Gastroesophageal sphincter (tissue), 4 donors: ENCODE data around the gene PTPN3. TPM values are rescaled to one million over a fixed set of nuclear protein-coding genes. Genes with fewer than 3 reads are reported as not detected.
"Not testable (repeated sequence)": the region's sequence is repeated elsewhere in the genome, so short reads cannot be mapped to it uniquely, and the experiment has no call there.

ENCODE experiments used
- ATAC-seq: fragments of 150-250 bp; one replicate; pipeline ENCODE4 v1.9.1; 2016; ENCODE audit warnings: mild to moderate bottlenecking, moderate library complexity
- H3K27ac ChIP-seq, 4 donors: fragments of 200-600 bp; sonication (generic) in 3 of 4; 1 replicate in 3 of 4; 2 replicates in 1 of 4; pipeline ENCODE4 v1.5.1; 2016 to 2019
- H3K27me3 ChIP-seq: fragments of 200-600 bp; sonication (generic); one replicate; pipeline ENCODE4 v1.5.1; 2019
- H3K36me3 ChIP-seq, 2 donors: fragments of 200-600 bp; sonication (generic); one replicate each; pipeline ENCODE4 v1.5.1; 2019; ENCODE audit warnings: control low read depth in 1 of 2
- H3K4me1 ChIP-seq, 3 donors: fragments of 200-600 bp; sonication (generic); 1 replicate in 2 of 3; 2 replicates in 1 of 3; pipeline ENCODE4 v1.5.1; 2016 to 2019; ENCODE audit warnings: control low read depth in 2 of 3
- H3K4me3 ChIP-seq, 2 donors: fragments of 200-600 bp; sonication (generic); one replicate each; pipeline ENCODE4 v1.5.1; 2019; ENCODE audit warnings: mild to moderate bottlenecking in 1 of 2, moderate library complexity in 1 of 2
- H3K9me3 ChIP-seq, 3 donors: fragments of 200-600 bp; sonication (generic); one replicate each; pipeline ENCODE4 v1.5.1; 2017 to 2019; ENCODE audit warnings: control low read depth in 2 of 3
- CTCF ChIP-seq, 4 experiments: fragments of 200-600 bp in 2 of 4; fragments of 450-650 bp in 2 of 4; sonication (generic) in 1 of 4; IDR thresholded peaks; one replicate each; pipeline ENCODE4 v1.5.1; 2017 to 2019; ENCODE audit warnings: antibody characterized with exemption in 4 of 4, mild to moderate bottlenecking in 2 of 4, moderate library complexity in 2 of 4
- EP300 ChIP-seq: sonication (generic); formaldehyde crosslinking; IDR thresholded peaks from one replicate; pipeline ENCODE4 v1.6.1; 2017; ENCODE audit warnings: antibody characterized with exemption, mild to moderate bottlenecking
- POLR2A ChIP-seq, 2 donors: fragments of 450-650 bp; IDR thresholded peaks; one replicate each; pipeline ENCODE4 v1.6.1; 2017; ENCODE audit warnings: antibody characterized with exemption in 2 of 2, mild to moderate bottlenecking in 2 of 2, moderate library complexity in 1 of 2
- POLR2AphosphoS5 ChIP-seq: sonication (generic); formaldehyde crosslinking; IDR thresholded peaks from one replicate; pipeline ENCODE4 v1.6.1; 2017; ENCODE audit warnings: antibody characterized with exemption
- WGBS, 2 donors: methylation state at CpG; one replicate each; pipeline ENCODE4 v1.1.5; 2018; ENCODE audit warnings: low coverage in 1 of 2; 5-methylcytosine and 5-hydroxymethylcytosine counted together
- total RNA-seq, 4 donors: library from RNA; depleted of rRNA; stranded (reverse); fragments of >200 nt; gene quantifications; one replicate each; pipeline ENCODE4 v1.1.0, GENCODE V29; 2016

Gene PTPN3
- total RNA-seq, 4 donors from 2014 or later, result 1.2 to 3.4 (median 1.6) TPM

GRCh38 chr9:109512170-109512756 lies 14.2 kb upstream of the PTPN3 start:
- H3K4me1 ChIP-seq, result no peaks in the 10 kb centered on the region
- no peak overlapping the region for H3K27ac ChIP-seq
- TF ChIP-seq POLR2AphosphoS5 (no peak), EP300 (no peak), CTCF (IDR thresholded peaks at IDR 0.05) (no peak)
- H3K36me3 ChIP-seq, result no peaks in the 10 kb centered on the region
- ATAC-seq, result no peak
- WGBS, 2 donors, result 66 to 72% methylated on average over 4 of the region's 4 CpGs
- peaks cover 5% of the 10 kb centered on the region for H3K27me3 ChIP-seq
- no peaks in the 10 kb centered on the region for H3K9me3 ChIP-seq
- H3K4me3 ChIP-seq, result no peak overlapping the region

GRCh38 chr9:109510506-109510905 lies 12.4 kb upstream of the PTPN3 start:
- no peaks in the 10 kb centered on the region for H3K4me1 ChIP-seq
- 84 to 96% methylated on average over 5 of the region's 5 CpGs for WGBS, 2 donors
- TF ChIP-seq EP300, result no peak
- TF ChIP-seq CTCF (IDR thresholded peaks at IDR 0.05), result no peak
- TF ChIP-seq POLR2AphosphoS5, result no peak
- TF ChIP-seq POLR2A (IDR thresholded peaks at IDR 0.05), result no peak
- no peak for ATAC-seq
- no peaks in the 10 kb centered on the region for H3K9me3 ChIP-seq
- no peaks in the 10 kb centered on the region for H3K36me3 ChIP-seq
- no peak overlapping the region for H3K4me3 ChIP-seq
- H3K27ac ChIP-seq, result no peak overlapping the region
- H3K27me3 ChIP-seq, result peaks cover 5% of the 10 kb centered on the region

- H3K27ac ChIP-seq, ATAC-seq, H3K36me3 ChIP-seq, H3K27me3 ChIP-seq, H3K9me3 ChIP-seq, H3K4me3 ChIP-seq, H3K4me1 ChIP-seq: not testable (repeated sequence)
- WGBS, 2 donors, result 79% methylated on average over 4 of the region's 4 CpGs; no CpG with 5 or more reads in 1 of the 2 donors
Measured at GRCh38 chr9:109510042-109510441, 11.9 kb upstream of the PTPN3 start.

- Histone ChIP-seq H3K27me3 (no peaks in the 10 kb centered on the region), H3K36me3 (no peaks in the 10 kb centered on the region), H3K4me1 (no peaks in the 10 kb centered on the region), H3K27ac (no peak overlapping the region), H3K9me3 (no peaks in the 10 kb centered on the region), H3K4me3 (no peak overlapping the region)
- TF ChIP-seq POLR2A (IDR thresholded peaks at IDR 0.05), result no peak
- no peak for TF ChIP-seq EP300
- no peak for TF ChIP-seq CTCF (IDR thresholded peaks at IDR 0.05)
- no peak for TF ChIP-seq POLR2AphosphoS5
- ATAC-seq, result no peak
- WGBS, 2 donors, result 40 to 65% methylated on average over 4 of the region's 4 CpGs
Measured at GRCh38 chr9:109509611-109510010, 11.5 kb upstream of the PTPN3 start.

- Histone ChIP-seq H3K27ac (no peak overlapping the region), H3K4me3 (no peak overlapping the region)
- ATAC-seq, result peak; percentile 68
Measured at GRCh38 chr9:109507421-109507838, 9.3 kb upstream of the PTPN3 start.

More at GRCh38 chr9:109507421-109507838, 9.3 kb upstream of the PTPN3 start:
- Histone ChIP-seq H3K9me3 (no peaks in the 10 kb centered on the region), H3K36me3 (no peaks in the 10 kb centered on the region), H3K27me3 (peaks cover 9% of the 10 kb centered on the region), H3K4me1 (no peaks in the 10 kb centered on the region)
- TF ChIP-seq POLR2AphosphoS5 (peak; percentile 9), CTCF (IDR thresholded peaks at IDR 0.05) (no peak)
- WGBS, 2 donors, result 58 to 80% methylated on average over 2 of the region's 9 CpGs
